ENCODE measurements around the gene PTCHD4.

The PTCHD4 gene

DNA sequence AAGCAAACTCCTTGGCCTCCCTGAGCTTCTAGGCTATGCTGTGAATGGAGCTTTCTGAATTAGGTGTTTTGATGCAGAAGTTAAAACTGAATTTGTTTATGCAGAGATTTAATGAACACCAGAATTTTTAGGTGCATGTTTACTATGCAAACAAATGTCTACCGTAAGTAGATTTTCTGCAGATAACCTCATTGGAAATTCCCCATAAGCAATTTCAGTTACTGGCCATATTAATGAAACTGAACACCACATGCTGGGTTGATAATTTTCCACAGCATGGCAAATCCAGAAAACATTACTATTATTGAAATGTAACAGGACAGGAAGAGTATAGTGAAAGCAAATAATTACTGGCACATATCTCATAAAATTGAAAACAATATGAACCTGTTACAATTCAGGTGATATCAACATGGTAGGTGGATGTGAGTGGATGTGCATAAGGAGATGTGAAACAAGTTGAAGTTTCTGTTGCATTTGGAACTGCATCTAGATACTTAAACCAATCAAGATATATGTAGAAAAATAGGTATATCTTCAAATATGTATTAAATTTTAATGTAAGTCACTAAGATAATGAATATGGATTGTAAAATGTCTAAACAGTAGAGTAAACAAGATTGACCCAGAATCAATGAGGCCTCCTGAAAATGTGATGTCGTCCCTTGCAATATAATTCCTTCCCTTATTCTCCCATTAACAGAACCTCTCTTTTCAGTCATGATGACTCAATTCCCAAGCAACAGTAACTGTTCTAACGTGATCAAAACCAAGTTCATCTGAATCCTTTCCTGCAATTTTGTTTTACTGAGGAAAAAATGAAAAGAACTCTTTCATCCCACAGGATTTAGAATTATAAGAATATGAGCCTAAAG, 11.0 kb downstream of the PTCHD4 start:
- no peak for DNase-seq

GRCh38 chr6:48098923-48099322, 12.1 kb downstream of the PTCHD4 start:
- no peak for DNase-seq

GRCh38 chr6:48092550-48093217, 18.3 kb downstream of the PTCHD4 start:
- no peak for DNase-seq

- no peak for DNase-seq
These were observed 20.5 kb downstream of the PTCHD4 start for GRCh38 chr6:48090546-48090945.

DNA sequence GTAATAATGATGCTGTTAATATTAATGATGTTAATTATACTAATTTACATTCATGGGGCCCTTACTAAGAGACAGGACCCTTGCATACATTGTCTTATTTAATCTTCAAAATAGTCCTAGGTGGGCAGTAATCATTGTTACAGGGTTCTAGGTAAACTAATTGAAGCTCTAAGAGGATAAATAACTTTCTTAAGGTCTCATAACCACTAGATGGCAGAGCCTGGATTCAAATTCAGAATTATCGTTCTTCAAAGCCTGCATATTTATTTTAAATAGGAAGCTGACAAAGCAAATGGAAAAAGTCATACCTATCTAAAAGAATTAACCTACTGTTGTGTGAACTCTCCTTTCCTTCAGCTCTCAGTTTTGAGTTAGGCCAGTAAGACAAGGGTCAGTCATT, 23.5 kb downstream of the PTCHD4 start:
- DNase-seq: peak in 1 of 3 experiments; percentile 52

GRCh38 chr6:48086187-48086586, 24.8 kb downstream of the PTCHD4 start:
- DNase-seq: no peak

DNA sequence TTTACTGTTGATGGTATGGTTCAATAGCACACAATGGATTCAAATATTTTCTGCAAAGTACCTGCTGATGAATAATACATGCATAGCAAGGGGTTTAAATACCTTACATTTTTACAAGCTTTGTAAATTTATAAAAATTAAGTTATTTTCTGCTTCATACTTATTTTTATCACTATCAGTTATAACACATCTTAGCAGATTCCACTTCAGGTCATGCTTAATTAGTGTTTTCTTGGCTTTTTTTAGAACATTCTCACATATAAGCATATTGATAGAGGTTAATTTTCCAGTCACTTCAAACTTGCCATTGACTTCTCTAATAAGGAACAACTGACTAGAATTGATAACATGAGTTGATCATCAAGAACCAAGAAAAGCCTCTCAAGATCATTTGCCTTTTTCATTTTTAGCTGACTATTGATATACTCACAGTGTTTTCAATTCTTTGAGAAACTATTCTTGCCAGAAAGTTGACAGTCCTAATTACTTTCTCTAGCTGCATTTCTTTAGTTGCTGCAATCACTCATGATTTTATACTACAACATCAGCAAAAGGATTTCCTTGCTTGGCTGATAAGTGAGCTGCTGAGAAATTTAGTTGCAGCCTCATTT, 25.8 kb downstream of the PTCHD4 start:
- no peak for DNase-seq

- DNase-seq: no peak
These were observed 26.8 kb downstream of the PTCHD4 start for GRCh38 chr6:48084201-48084600.

GRCh38 chr6:48080227-48081009, 30.6 kb downstream of the PTCHD4 start:
- DNase-seq: peak in 1 of 3 experiments; percentile 21

- DNase-seq: no peak
These were observed 32.9 kb downstream of the PTCHD4 start for GRCh38 chr6:48078120-48078519.

DNA sequence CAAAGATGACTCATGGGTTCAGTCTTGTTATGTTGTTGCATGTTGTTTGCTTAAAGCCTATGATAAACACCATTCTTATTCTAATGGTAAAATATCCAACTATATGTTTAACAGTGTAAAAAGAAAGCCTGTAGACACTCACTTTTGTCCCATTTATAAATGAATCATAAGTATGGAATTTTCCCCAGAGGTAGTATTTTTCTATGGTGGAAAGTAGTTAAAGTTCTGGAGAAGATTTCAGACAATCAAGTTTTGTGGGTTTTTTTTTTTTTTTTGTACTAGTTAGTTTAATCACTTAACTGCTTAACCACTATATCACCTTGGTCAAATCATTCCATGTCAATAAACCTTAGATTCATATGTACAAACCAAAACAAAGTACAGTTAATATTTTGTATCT, 35.8 kb downstream of the PTCHD4 start:
- no peak for DNase-seq

DNA sequence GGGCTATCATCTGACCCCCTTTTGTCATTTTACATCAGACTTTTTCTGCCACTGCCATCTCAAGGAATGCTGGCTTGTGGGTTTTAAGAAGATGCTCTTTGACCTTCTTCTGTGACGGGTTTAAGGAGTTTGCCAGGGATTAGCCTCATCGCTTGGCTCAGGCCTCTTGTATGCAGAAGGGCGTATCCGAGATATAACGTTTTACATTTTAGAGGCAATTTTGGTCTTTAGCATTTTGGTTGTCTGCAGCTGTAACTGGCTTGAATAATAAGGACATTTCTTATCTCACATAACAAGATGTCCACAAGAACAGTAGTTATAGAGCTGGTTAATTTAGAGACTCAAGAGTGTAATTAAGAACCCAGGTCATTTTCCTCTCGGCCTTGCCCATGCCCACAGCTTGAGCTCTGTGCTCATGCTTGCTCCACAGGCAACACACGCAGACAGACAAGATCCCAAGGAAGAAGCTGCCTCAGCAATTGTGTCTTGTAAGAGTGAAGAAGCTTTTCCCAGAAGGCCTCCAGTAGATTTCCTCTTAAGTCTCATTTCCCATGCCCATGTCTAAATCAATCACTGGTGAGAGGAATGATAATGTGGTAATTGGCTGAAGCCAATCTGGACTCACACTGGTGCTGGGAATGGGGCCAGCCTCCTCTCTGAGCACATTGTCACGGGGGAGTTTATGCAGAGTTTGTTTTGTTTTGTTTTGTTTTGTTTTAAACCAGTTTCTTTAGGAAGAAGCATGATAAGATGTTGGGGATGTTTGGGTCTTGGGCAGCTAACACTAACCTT, 36.8 kb downstream of the PTCHD4 start:
- no peak for DNase-seq

- no peak for DNase-seq
These were observed 39.2 kb downstream of the PTCHD4 start for GRCh38 chr6:48071833-48072232.

DNA sequence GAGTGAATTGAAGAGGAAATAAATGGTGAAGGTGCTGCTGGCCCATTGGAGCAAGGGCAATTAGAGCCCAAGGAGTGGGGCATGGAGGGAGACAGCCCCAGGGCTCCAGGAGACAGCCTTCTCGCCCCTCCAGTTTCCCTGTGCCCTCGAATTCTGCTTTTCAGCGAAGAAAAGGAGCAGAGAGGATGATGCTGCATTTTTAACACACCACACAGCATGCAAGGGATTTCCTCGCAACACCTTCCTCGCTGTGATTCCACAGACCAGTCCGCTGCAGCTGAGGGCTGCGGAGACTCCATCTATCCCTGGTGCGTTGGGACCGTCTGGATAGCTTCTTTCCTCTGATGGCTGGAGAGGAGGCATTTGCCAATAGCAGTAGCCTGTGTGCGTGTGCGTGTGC, 41.7 kb downstream of the PTCHD4 start:
- DNase-seq: peak in 2 of 3 experiments; percentile 27 to 29

DNA sequence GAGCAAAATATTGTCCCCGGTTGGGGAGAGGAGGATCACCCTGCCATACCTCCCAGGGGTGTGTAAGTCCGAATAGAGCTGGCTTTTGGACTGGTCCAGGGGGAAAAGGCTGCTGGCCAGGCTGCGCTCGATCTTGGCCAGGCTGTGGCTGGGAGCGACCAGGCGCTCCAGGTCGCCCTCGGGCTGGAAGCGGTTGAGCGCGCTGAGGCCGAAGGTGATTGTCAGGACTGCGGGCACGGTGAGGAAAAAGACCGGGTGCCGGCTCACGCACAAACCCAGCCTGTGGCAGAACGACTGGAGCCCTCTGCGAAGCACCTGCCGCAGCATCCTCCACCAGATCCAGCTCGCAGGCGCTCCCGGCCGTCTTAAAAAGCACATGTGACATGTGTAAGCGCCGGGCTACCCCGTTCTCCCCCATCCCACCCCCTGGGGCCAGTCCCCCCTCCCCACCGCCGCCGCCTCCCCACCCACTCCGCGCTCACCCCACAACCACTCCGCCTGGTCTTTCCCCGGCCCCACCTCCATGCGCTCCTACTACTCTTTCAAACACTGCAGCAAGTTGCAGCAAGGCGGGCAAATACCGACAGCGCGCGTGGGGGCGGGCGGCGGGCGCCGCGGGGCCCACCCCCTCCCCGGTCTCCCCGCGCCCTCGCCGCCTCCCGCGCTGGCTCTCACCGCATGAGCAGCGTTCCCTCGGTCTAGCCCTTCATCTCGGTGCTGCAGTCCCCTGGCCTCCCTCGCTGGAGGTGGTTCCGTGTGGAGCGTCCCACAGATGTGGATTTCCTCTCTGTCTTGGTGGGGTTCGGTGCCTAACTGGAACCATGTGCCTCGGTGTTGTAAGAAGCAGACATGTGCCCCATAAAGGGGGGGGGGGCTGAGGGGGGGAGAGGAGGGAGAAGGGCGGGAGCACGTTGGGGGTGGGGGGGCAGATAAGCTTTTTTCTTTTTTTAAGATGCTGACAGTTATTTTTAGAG, 42.4 kb downstream of the PTCHD4 start:
- DNase-seq: peak in 2 of 3 experiments; percentile 72 to 78

GRCh38 chr6:48067886-48068277, 43.1 kb downstream of the PTCHD4 start:
- DNase-seq: no peak

GRCh38 chr6:48067148-48067712, 43.8 kb downstream of the PTCHD4 start:
- DNase-seq: peak in 2 of 3 experiments; percentile 1 to 36

GRCh38 chr6:48061265-48061990, 49.6 kb downstream of the PTCHD4 start:
- DNase-seq: no peak
